ENCODE data around the gene GLS2. TPM values are rescaled to one million over a fixed set of nuclear protein-coding genes. Genes with fewer than 3 reads are reported as not detected.

GLS2 gene
- total and polyA plus RNA-seq, 2 experiments from 2014 or later = 1.2 to 1.4 TPM

GRCh38 chr12:56434828-56435227, 53.1 kb downstream of the GLS2 start:
- no peak for DNase-seq (ENCODE audit: low read depth in 1 of 2, low spot score in 1 of 2)
- Histone ChIP-seq H3K4me3 (no peak overlapping the region), H3K4me1 (ENCODE audit: low read depth) (no peaks in the 10 kb centered on the region), H3K27ac (no peak overlapping the region), H3K27me3 (no peaks in the 10 kb centered on the region), H3K9me3 (ENCODE audit: low read depth) (no peaks in the 10 kb centered on the region), H3K36me3 (no peaks in the 10 kb centered on the region)
- TF ChIP-seq, protein P1, sequence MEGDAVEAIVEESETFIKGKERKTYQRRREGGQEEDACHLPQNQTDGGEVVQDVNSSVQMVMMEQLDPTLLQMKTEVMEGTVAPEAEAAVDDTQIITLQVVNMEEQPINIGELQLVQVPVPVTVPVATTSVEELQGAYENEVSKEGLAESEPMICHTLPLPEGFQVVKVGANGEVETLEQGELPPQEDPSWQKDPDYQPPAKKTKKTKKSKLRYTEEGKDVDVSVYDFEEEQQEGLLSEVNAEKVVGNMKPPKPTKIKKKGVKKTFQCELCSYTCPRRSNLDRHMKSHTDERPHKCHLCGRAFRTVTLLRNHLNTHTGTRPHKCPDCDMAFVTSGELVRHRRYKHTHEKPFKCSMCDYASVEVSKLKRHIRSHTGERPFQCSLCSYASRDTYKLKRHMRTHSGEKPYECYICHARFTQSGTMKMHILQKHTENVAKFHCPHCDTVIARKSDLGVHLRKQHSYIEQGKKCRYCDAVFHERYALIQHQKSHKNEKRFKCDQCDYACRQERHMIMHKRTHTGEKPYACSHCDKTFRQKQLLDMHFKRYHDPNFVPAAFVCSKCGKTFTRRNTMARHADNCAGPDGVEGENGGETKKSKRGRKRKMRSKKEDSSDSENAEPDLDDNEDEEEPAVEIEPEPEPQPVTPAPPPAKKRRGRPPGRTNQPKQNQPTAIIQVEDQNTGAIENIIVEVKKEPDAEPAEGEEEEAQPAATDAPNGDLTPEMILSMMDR (IDR thresholded peaks at IDR 0.05; ENCODE audit: low read depth, low read length) = no peak

DNA sequence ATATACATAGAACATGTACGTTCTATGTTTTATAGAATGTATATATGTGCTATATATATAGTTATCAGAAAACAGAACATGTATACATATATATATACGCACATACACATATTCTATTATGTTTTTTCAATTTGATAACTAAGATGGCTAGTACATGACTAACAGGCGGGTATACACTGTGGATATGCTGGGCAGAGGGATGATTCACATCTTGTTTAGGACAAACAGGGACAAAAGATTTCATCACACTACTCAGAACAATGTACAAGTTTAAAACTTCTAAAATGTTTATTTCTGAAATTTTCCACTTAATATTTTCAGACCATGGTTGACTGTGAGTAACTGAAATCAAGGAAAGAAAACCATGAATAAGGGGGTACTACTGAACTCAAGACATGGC, 56.1 kb downstream of the GLS2 start:
- H3K27ac ChIP-seq = no peak overlapping the region
- peak in 1 of 2 donors; percentile 60 for DNase-seq (ENCODE audit: low read depth in 1 of 2, low spot score in 1 of 2)
- H3K4me3 ChIP-seq = no peak overlapping the region
- peaks cover 3% of the 10 kb centered on the region for H3K36me3 ChIP-seq
- H3K9me3 ChIP-seq (ENCODE audit: low read depth) = no peaks in the 10 kb centered on the region
- TF ChIP-seq, protein P1 (IDR thresholded peaks at IDR 0.05; ENCODE audit: low read depth, low read length) = no peak
- no peaks in the 10 kb centered on the region for H3K27me3 ChIP-seq
- no peaks in the 10 kb centered on the region for H3K4me1 ChIP-seq (ENCODE audit: low read depth)

DNA sequence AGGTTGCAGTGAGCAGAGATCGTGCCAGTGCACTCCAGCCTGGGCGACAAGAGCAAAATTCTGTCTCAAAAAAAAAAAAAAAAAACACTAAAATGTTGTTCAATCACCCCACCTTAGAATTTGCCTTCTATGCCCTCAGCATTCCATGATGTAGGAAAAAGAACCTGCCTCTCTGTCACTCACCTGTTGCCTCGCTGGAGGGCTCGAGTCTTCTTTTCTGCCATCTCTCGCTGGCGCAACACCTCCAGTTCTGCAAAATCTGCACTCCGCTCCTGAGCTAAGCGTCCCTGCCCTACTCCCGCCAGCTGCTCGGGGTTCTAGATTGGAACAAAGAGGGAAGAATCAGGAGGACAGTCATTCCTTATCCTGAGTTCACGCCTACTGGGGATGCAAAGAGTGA, 56.7 kb downstream of the GLS2 start:
- DNase-seq (ENCODE audit: low read depth in 1 of 2, low spot score in 1 of 2) = no peak
- Histone ChIP-seq H3K36me3 (peaks cover 3% of the 10 kb centered on the region), H3K4me3 (no peak overlapping the region), H3K9me3 (ENCODE audit: low read depth) (no peaks in the 10 kb centered on the region), H3K27ac (no peak overlapping the region), H3K4me1 (ENCODE audit: low read depth) (no peaks in the 10 kb centered on the region), H3K27me3 (no peaks in the 10 kb centered on the region)
- TF ChIP-seq, protein P1 (IDR thresholded peaks at IDR 0.05; ENCODE audit: low read depth, low read length) = no peak

GRCh38 chr12:56425940-56426438, 62.0 kb downstream of the GLS2 start:
- no peaks in the 10 kb centered on the region for H3K27me3 ChIP-seq

DNA sequence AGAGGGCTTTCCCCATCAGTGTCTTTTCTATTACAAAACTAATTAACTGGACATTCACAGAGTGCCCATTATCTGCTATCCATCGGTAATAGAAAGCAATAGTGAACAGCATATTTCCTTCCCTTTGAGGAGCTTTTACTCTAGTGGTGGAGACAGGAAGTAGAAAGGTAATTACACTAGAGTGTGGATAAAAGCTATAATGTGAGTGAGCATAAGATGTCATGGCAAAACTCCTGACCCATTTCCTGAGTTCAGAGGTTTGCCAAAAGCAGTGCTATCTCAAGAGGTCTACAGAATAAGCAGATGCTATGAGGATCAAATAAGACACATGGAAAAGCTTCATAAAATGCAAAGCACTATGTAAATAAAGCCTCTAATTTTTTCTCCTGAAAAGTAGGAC, 62.8 kb downstream of the GLS2 start:
- Histone ChIP-seq H3K4me3 (no peak overlapping the region), H3K9me3 (ENCODE audit: low read depth) (no peaks in the 10 kb centered on the region), H3K4me1 (ENCODE audit: low read depth) (no peaks in the 10 kb centered on the region), H3K27ac (no peak overlapping the region), H3K36me3 (peaks cover 6% of the 10 kb centered on the region), H3K27me3 (no peaks in the 10 kb centered on the region)
- TF ChIP-seq, protein P1 (IDR thresholded peaks at IDR 0.05; ENCODE audit: low read depth, low read length) = no peak
- DNase-seq (ENCODE audit: low read depth in 1 of 2, low spot score in 1 of 2) = no peak

More at GRCh38 chr12:56425940-56426438, 62.0 kb downstream of the GLS2 start:
- Histone ChIP-seq H3K27ac (no peak overlapping the region), H3K36me3 (peaks cover 6% of the 10 kb centered on the region), H3K4me1 (ENCODE audit: low read depth) (no peaks in the 10 kb centered on the region), H3K4me3 (no peak overlapping the region), H3K9me3 (ENCODE audit: low read depth) (no peaks in the 10 kb centered on the region)
- TF ChIP-seq, protein P1 (IDR thresholded peaks at IDR 0.05; ENCODE audit: low read depth, low read length) = no peak
- DNase-seq (ENCODE audit: low read depth in 1 of 2, low spot score in 1 of 2) = no peak

Other genes starting within 250 kb of the GLS2 start
- gene ANKRD52, start 229.8 kb downstream of the GLS2 start, total RNA-seq = 18.0 and 19.3 TPM in 2 replicates
- 34.9 and 37.7 TPM in 2 replicates for gene ANKRD52, start 229.8 kb downstream of the GLS2 start, polyA plus RNA-seq
- gene COQ10A, start 221.2 kb downstream of the GLS2 start, total RNA-seq = 40.3 and 53.6 TPM in 2 replicates
- 65.6 and 67.2 TPM in 2 replicates for gene COQ10A, start 221.2 kb downstream of the GLS2 start, polyA plus RNA-seq
- 280 and 360 TPM in 2 replicates for gene CS, start 187.8 kb downstream of the GLS2 start, total RNA-seq
- gene CS, start 187.8 kb downstream of the GLS2 start, polyA plus RNA-seq = 243 and 289 TPM in 2 replicates
- gene CNPY2, start 172.2 kb downstream of the GLS2 start, total RNA-seq = 85.3 and 107 TPM in 2 replicates
- 245 and 302 TPM in 2 replicates for gene CNPY2, start 172.2 kb downstream of the GLS2 start, polyA plus RNA-seq
- gene PAN2, start 154.2 kb downstream of the GLS2 start, total RNA-seq = 52.6 and 63.1 TPM in 2 replicates
- 72.7 and 76.0 TPM in 2 replicates for gene PAN2, start 154.2 kb downstream of the GLS2 start, polyA plus RNA-seq
- 0.63 TPM in 1 of 2 replicates, not detected in the other for gene IL23A, start 149.3 kb downstream of the GLS2 start, total RNA-seq
- gene IL23A, start 149.3 kb downstream of the GLS2 start, polyA plus RNA-seq = 0.52 TPM in 1 of 2 replicates, not detected in the other
- 59.4 and 78.7 TPM in 2 replicates for gene STAT2, start 128.1 kb downstream of the GLS2 start, total RNA-seq
- 56.2 and 78.5 TPM in 2 replicates for gene STAT2, start 128.1 kb downstream of the GLS2 start, polyA plus RNA-seq
- not detected in 2 replicates for gene APOF, start 125.3 kb downstream of the GLS2 start, total RNA-seq
- not detected in 2 replicates for gene APOF, start 125.3 kb downstream of the GLS2 start, polyA plus RNA-seq
- gene TIMELESS, start 38.7 kb downstream of the GLS2 start, total RNA-seq = 12.8 and 19.6 TPM in 2 replicates
- gene TIMELESS, start 38.7 kb downstream of the GLS2 start, polyA plus RNA-seq = 22.7 and 28.5 TPM in 2 replicates
- gene MIP, start 33.5 kb downstream of the GLS2 start, total RNA-seq = not detected in 2 replicates
- 0.29 and 1.4 TPM in 2 replicates for gene MIP, start 33.5 kb downstream of the GLS2 start, polyA plus RNA-seq
- gene SPRYD4, start 19.6 kb downstream of the GLS2 start, total RNA-seq = 3.6 and 4.9 TPM in 2 replicates
- gene SPRYD4, start 19.6 kb downstream of the GLS2 start, polyA plus RNA-seq = 4.4 and 5.3 TPM in 2 replicates
- 8.5 and 11.4 TPM in 2 replicates for gene RBMS2, start 33.7 kb upstream of the GLS2 start, total RNA-seq
- gene RBMS2, start 33.7 kb upstream of the GLS2 start, polyA plus RNA-seq = 13.1 and 14.6 TPM in 2 replicates
- gene BAZ2A, start 142.2 kb upstream of the GLS2 start, total RNA-seq = 72.4 and 153 TPM in 2 replicates
- gene BAZ2A, start 142.2 kb upstream of the GLS2 start, polyA plus RNA-seq = 65.0 and 104 TPM in 2 replicates
- 1,322 and 1,661 TPM in 2 replicates for gene ATP5F1B, start 157.8 kb upstream of the GLS2 start, total RNA-seq
- 3,161 and 3,964 TPM in 2 replicates for gene ATP5F1B, start 157.8 kb upstream of the GLS2 start, polyA plus RNA-seq
- gene PTGES3, start 200.1 kb upstream of the GLS2 start, total RNA-seq = 59.9 and 82.2 TPM in 2 replicates
- gene PTGES3, start 200.1 kb upstream of the GLS2 start, polyA plus RNA-seq = 210 and 262 TPM in 2 replicates
- 916 and 1,196 TPM in 2 replicates for gene NACA, start 237.1 kb upstream of the GLS2 start, total RNA-seq
- 871 and 891 TPM in 2 replicates for gene NACA, start 237.1 kb upstream of the GLS2 start, polyA plus RNA-seq